Karpas-422 (cell line): ENCODE measurements around the gene EBF3. TPM values are rescaled to one million over a fixed set of nuclear protein-coding genes. Genes with fewer than 3 reads are reported as not detected.

ENCODE experiments used
- DNase-seq: peaks from one replicate; pipeline ENCODE4 v3.0.0-alpha.2; 2015
- H2AFZ ChIP-seq: fragments of 200-600 bp; sonication (generic); 2 replicates; pipeline ENCODE4 v1.6.1; 2014; ENCODE audit warnings: antibody characterized with exemption, low read length, mixed read lengths
- H3K27ac ChIP-seq: fragments of 200-600 bp; sonication (generic); 2 replicates; pipeline ENCODE4 v1.5.1; 2014; ENCODE audit warnings: mild to moderate bottlenecking, low read length, moderate library complexity
- H3K27me3 ChIP-seq: fragments of 200-600 bp; sonication (generic); 2 replicates; pipeline ENCODE4 v1.6.1; 2014; ENCODE audit warnings: low read length, mixed read lengths
- H3K36me3 ChIP-seq: fragments of 200-600 bp; sonication (generic); 2 replicates; pipeline ENCODE4 v1.6.1; 2014; ENCODE audit warnings: low read length, mixed read lengths; ENCODE audit not compliant: insufficient read depth
- H3K4me1 ChIP-seq: fragments of 200-600 bp; sonication (generic); 2 replicates; pipeline ENCODE4 v1.6.1; 2014; ENCODE audit warnings: mild to moderate bottlenecking, low read length, mixed read lengths
- H3K4me2 ChIP-seq: fragments of 200-600 bp; sonication (generic); 2 replicates; pipeline ENCODE4 v1.6.1; 2014; ENCODE audit warnings: low read length, low read depth, mild to moderate bottlenecking; ENCODE audit not compliant: poor library complexity, severe bottlenecking
- H3K4me3 ChIP-seq: fragments of 200-600 bp; sonication (generic); 2 replicates; pipeline ENCODE4 v1.5.1; 2014; ENCODE audit warnings: mild to moderate bottlenecking, antibody characterized with exemption, low read length, mixed read lengths
- H3K79me2 ChIP-seq: fragments of 200-600 bp; sonication (generic); 2 replicates; pipeline ENCODE4 v1.6.1; 2014; ENCODE audit warnings: mild to moderate bottlenecking, low read length, mixed read lengths
- H3K9ac ChIP-seq: fragments of 200-600 bp; sonication (generic); 2 replicates; pipeline ENCODE4 v1.6.0; 2014; ENCODE audit warnings: low read length
- H3K9me2 ChIP-seq: fragments of 200-600 bp; sonication (generic), shearing (Covaris generic); replicated peaks from 2 replicates; pipeline ENCODE4 v1.6.0; 2014; ENCODE audit warnings: mild to moderate bottlenecking, low read length, moderate library complexity; ENCODE audit not compliant: insufficient read depth
- H3K9me3 ChIP-seq: fragments of 300-700, 200-600 bp; sonication (generic); 2 replicates; pipeline ENCODE4 v1.6.1; 2014; ENCODE audit warnings: low read length, mixed read lengths
- H4K20me1 ChIP-seq: fragments of 200-600 bp; sonication (generic); 2 replicates; pipeline ENCODE4 v1.6.1; 2014; ENCODE audit warnings: mild to moderate bottlenecking, antibody characterized with exemption, low read length, low read depth; ENCODE audit not compliant: insufficient read depth
- total RNA-seq: library from RNA; depleted of rRNA; stranded (reverse); fragments of >200 nt; shearing (Covaris generic); gene quantifications from 2 replicates; pipeline ENCODE4 v1.2.3, GENCODE V29; 2014; ENCODE audit warnings: low replicate concordance

The EBF3 gene
- total RNA-seq, 1 experiment from 2014 or later = not detected

GRCh38 chr10:129899276-129900130 lies 64.6 kb downstream of the EBF3 start:
- Histone ChIP-seq H4K20me1 (no peaks in the 10 kb centered on the region), H3K9me2 (no peaks in the 10 kb centered on the region), H3K27ac (no peak overlapping the region), H3K4me3 (no peak overlapping the region), H3K4me1 (no peaks in the 10 kb centered on the region), H3K79me2 (no peaks in the 10 kb centered on the region), H3K9ac (no peak overlapping the region), H3K27me3 (no peaks in the 10 kb centered on the region), H3K36me3 (no peaks in the 10 kb centered on the region), H3K4me2 (no peak overlapping the region), H2AFZ (no peak overlapping the region), H3K9me3 (no peaks in the 10 kb centered on the region)
- no peak for DNase-seq

GRCh38 chr10:129898706-129899268 lies 65.3 kb downstream of the EBF3 start:
- Histone ChIP-seq H3K4me1 (no peaks in the 10 kb centered on the region), H3K4me2 (no peak overlapping the region), H3K4me3 (no peak overlapping the region), H3K27me3 (no peaks in the 10 kb centered on the region), H3K79me2 (no peaks in the 10 kb centered on the region), H3K27ac (no peak overlapping the region), H4K20me1 (no peaks in the 10 kb centered on the region), H3K9me3 (no peaks in the 10 kb centered on the region), H3K36me3 (no peaks in the 10 kb centered on the region), H2AFZ (no peak overlapping the region), H3K9me2 (no peaks in the 10 kb centered on the region), H3K9ac (no peak overlapping the region)
- DNase-seq = no peak

GRCh38 chr10:129897871-129898626 lies 66.0 kb downstream of the EBF3 start:
- no peaks in the 10 kb centered on the region for H3K9me2 ChIP-seq
- H3K36me3 ChIP-seq = no peaks in the 10 kb centered on the region
- no peaks in the 10 kb centered on the region for H3K27me3 ChIP-seq
- H3K27ac ChIP-seq = no peak overlapping the region
- no peaks in the 10 kb centered on the region for H4K20me1 ChIP-seq
- no peak overlapping the region for H2AFZ ChIP-seq
- no peak overlapping the region for H3K9ac ChIP-seq
- no peaks in the 10 kb centered on the region for H3K9me3 ChIP-seq
- no peak for DNase-seq
- H3K4me1 ChIP-seq = no peaks in the 10 kb centered on the region
- no peak overlapping the region for H3K4me3 ChIP-seq
- no peak overlapping the region for H3K4me2 ChIP-seq
- no peaks in the 10 kb centered on the region for H3K79me2 ChIP-seq

- Histone ChIP-seq H3K79me2 (no peaks in the 10 kb centered on the region), H3K4me1 (no peaks in the 10 kb centered on the region), H3K27me3 (no peaks in the 10 kb centered on the region), H3K4me2 (no peak overlapping the region), H3K36me3 (no peaks in the 10 kb centered on the region), H4K20me1 (no peaks in the 10 kb centered on the region), H3K4me3 (no peak overlapping the region), H2AFZ (no peak overlapping the region), H3K9ac (no peak overlapping the region), H3K9me2 (no peaks in the 10 kb centered on the region), H3K9me3 (no peaks in the 10 kb centered on the region), H3K27ac (no peak overlapping the region)
- no peak for DNase-seq
These were observed 67.2 kb downstream of the EBF3 start for GRCh38 chr10:129896860-129897200.

GRCh38 chr10:129896136-129896859 lies 67.8 kb downstream of the EBF3 start:
- H3K9me2 ChIP-seq = no peaks in the 10 kb centered on the region
- no peak overlapping the region for H3K9ac ChIP-seq
- no peaks in the 10 kb centered on the region for H3K4me1 ChIP-seq
- no peaks in the 10 kb centered on the region for H4K20me1 ChIP-seq
- no peaks in the 10 kb centered on the region for H3K27me3 ChIP-seq
- no peak overlapping the region for H3K4me2 ChIP-seq
- no peaks in the 10 kb centered on the region for H3K79me2 ChIP-seq
- no peak overlapping the region for H3K27ac ChIP-seq
- no peak for DNase-seq
- no peaks in the 10 kb centered on the region for H3K9me3 ChIP-seq
- no peaks in the 10 kb centered on the region for H3K36me3 ChIP-seq
- H2AFZ ChIP-seq = no peak overlapping the region
- H3K4me3 ChIP-seq = no peak overlapping the region

GRCh38 chr10:129895811-129896135 lies 68.3 kb downstream of the EBF3 start:
- H3K79me2 ChIP-seq = no peaks in the 10 kb centered on the region
- no peak overlapping the region for H3K27ac ChIP-seq
- no peaks in the 10 kb centered on the region for H4K20me1 ChIP-seq
- no peak overlapping the region for H3K4me2 ChIP-seq
- DNase-seq = no peak
- H3K4me3 ChIP-seq = no peak overlapping the region
- H3K36me3 ChIP-seq = no peaks in the 10 kb centered on the region
- H3K9ac ChIP-seq = no peak overlapping the region
- no peak overlapping the region for H2AFZ ChIP-seq
- no peaks in the 10 kb centered on the region for H3K9me2 ChIP-seq
- no peaks in the 10 kb centered on the region for H3K4me1 ChIP-seq
- no peaks in the 10 kb centered on the region for H3K9me3 ChIP-seq
- no peaks in the 10 kb centered on the region for H3K27me3 ChIP-seq

GRCh38 chr10:129894698-129895097 lies 69.4 kb downstream of the EBF3 start:
- no peaks in the 10 kb centered on the region for H3K36me3 ChIP-seq
- no peak overlapping the region for H3K4me3 ChIP-seq
- H2AFZ ChIP-seq = no peak overlapping the region
- no peaks in the 10 kb centered on the region for H3K27me3 ChIP-seq
- H3K9me2 ChIP-seq = no peaks in the 10 kb centered on the region
- H3K79me2 ChIP-seq = no peaks in the 10 kb centered on the region
- H3K27ac ChIP-seq = no peak overlapping the region
- no peaks in the 10 kb centered on the region for H3K9me3 ChIP-seq
- no peak overlapping the region for H3K9ac ChIP-seq
- DNase-seq = no peak
- H4K20me1 ChIP-seq = no peaks in the 10 kb centered on the region
- H3K4me2 ChIP-seq = no peak overlapping the region
- no peaks in the 10 kb centered on the region for H3K4me1 ChIP-seq
